ENCODE data around the gene MDK.

Gene MDK

DNA sequence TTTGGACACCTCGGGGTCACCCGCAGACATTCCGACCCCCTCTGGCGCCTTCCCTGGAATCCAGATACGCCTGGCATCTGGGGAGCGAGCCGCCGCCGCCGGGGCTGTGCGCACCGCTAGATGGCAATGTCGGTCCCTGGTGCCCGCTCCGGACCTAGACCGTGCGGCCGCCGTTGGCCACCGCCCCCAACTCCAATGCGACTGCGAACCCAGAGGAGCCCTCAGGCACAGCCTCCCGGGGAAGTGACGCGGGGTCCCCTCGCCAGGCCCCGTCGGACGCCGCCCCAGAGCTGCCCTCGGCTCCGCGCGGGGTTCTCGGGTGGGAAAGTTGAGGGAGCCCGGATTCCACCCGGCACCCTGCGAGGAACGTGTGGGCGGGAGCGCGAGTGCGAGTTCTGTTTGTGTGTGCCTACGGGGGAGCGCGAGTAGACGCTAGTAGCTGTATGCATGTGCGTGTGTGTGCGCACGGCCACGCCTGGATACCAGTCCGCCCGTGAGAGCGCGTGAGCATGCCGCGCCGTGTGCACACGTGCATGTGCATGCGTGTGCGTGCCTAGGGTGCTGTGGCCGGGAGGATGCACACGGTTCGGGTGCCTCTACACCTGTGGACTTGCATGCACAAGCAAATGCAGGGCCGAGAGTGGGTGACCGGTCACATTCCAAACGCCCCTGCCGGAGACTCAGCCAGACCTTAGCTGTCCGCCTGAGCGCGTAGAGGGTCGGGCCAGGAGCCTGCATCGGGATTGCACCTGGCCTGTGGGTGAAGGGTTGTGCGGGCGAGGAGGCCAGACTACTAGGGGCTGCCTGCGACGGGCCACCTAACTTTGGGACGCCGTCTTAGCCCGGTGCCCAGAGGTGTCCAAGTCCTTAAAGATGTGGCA is 8.2 kb downstream of the MDK start (continued):
- TF ChIP-seq ZNF629 (tag by site-specific recombination; IDR thresholded peaks at IDR 0.05), result peak; percentile 15; the same call in 1 of the 2 replicates
- peak; percentile 42; the same call in 1 of the 2 replicates for TF ChIP-seq KLF1 (tag by site-specific recombination; IDR thresholded peaks at IDR 0.05)
- TF ChIP-seq ZNF391 (tag by site-specific recombination; IDR thresholded peaks at IDR 0.05; ENCODE audit: borderline replicate concordance, low read depth), result no peak
- TF ChIP-seq ZNF623 (tag by site-specific recombination; IDR thresholded peaks at IDR 0.05), result no peak
- TF ChIP-seq ZNF10 (tag by site-specific recombination; IDR thresholded peaks at IDR 0.05), result no peak
- TF ChIP-seq SP7 (tag by site-specific recombination; IDR thresholded peaks at IDR 0.05), result 0 out of 2 replicates have a peak, but pooled peaks have one; percentile 39
- TF ChIP-seq ZNF610 (tag by site-specific recombination; IDR thresholded peaks at IDR 0.05; ENCODE audit: borderline replicate concordance), result no peak
- TF ChIP-seq ZNF654 (tag by site-specific recombination; IDR thresholded peaks at IDR 0.05; ENCODE audit: low read depth), result peak; percentile 69
- peak; percentile 82 for TF ChIP-seq BCL11B (tag by site-specific recombination; IDR thresholded peaks at IDR 0.05; ENCODE audit: low read depth)
- TF ChIP-seq ZNF843 (tag by site-specific recombination; IDR thresholded peaks at IDR 0.05), result no peak; the same call in 1 of the 2 replicates
- TF ChIP-seq, protein P1, sequence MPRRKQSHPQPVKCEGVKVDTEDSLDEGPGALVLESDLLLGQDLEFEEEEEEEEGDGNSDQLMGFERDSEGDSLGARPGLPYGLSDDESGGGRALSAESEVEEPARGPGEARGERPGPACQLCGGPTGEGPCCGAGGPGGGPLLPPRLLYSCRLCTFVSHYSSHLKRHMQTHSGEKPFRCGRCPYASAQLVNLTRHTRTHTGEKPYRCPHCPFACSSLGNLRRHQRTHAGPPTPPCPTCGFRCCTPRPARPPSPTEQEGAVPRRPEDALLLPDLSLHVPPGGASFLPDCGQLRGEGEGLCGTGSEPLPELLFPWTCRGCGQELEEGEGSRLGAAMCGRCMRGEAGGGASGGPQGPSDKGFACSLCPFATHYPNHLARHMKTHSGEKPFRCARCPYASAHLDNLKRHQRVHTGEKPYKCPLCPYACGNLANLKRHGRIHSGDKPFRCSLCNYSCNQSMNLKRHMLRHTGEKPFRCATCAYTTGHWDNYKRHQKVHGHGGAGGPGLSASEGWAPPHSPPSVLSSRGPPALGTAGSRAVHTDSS (tag by site-specific recombination; IDR thresholded peaks at IDR 0.05), result no peak
- no peak for TF ChIP-seq ZNF558 (tag by site-specific recombination; IDR thresholded peaks at IDR 0.05)
- no peak for TF ChIP-seq GLI4 (tag by site-specific recombination; IDR thresholded peaks at IDR 0.05)
- TF ChIP-seq BCL11A (tag by site-specific recombination; IDR thresholded peaks at IDR 0.05; ENCODE audit: low read depth), result peak; percentile 60
- TF ChIP-seq, protein P2, sequence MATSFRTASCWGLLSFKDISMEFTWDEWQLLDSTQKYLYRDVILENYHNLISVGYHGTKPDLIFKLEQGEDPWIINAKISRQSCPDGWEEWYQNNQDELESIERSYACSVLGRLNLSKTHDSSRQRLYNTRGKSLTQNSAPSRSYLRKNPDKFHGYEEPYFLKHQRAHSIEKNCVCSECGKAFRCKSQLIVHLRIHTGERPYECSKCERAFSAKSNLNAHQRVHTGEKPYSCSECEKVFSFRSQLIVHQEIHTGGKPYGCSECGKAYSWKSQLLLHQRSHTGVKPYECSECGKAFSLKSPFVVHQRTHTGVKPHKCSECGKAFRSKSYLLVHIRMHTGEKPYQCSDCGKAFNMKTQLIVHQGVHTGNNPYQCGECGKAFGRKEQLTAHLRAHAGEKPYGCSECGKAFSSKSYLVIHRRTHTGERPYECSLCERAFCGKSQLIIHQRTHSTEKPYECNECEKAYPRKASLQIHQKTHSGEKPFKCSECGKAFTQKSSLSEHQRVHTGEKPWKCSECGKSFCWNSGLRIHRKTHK (tag by site-specific recombination; IDR thresholded peaks at IDR 0.05), result no peak
- TF ChIP-seq, protein P3, sequence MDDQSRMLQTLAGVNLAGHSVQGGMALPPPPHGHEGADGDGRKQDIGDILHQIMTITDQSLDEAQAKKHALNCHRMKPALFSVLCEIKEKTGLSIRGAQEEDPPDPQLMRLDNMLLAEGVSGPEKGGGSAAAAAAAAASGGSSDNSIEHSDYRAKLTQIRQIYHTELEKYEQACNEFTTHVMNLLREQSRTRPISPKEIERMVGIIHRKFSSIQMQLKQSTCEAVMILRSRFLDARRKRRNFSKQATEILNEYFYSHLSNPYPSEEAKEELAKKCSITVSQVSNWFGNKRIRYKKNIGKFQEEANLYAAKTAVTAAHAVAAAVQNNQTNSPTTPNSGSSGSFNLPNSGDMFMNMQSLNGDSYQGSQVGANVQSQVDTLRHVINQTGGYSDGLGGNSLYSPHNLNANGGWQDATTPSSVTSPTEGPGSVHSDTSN (CRISPR knock-in tag; IDR thresholded peaks at IDR 0.05), result 0 out of 2 replicates have a peak, but pooled peaks have one; percentile 25
- no peak for TF ChIP-seq ZNF37A (tag by site-specific recombination; IDR thresholded peaks at IDR 0.05)
- TF ChIP-seq ZNF660 (tag by site-specific recombination; IDR thresholded peaks at IDR 0.05), result 0 out of 2 replicates have a peak, but pooled peaks have one; percentile 28
- TF ChIP-seq ZBTB48 (tag by site-specific recombination; IDR thresholded peaks at IDR 0.05), result 0 out of 2 replicates have a peak, but pooled peaks have one; percentile 59
- TF ChIP-seq, protein P4, sequence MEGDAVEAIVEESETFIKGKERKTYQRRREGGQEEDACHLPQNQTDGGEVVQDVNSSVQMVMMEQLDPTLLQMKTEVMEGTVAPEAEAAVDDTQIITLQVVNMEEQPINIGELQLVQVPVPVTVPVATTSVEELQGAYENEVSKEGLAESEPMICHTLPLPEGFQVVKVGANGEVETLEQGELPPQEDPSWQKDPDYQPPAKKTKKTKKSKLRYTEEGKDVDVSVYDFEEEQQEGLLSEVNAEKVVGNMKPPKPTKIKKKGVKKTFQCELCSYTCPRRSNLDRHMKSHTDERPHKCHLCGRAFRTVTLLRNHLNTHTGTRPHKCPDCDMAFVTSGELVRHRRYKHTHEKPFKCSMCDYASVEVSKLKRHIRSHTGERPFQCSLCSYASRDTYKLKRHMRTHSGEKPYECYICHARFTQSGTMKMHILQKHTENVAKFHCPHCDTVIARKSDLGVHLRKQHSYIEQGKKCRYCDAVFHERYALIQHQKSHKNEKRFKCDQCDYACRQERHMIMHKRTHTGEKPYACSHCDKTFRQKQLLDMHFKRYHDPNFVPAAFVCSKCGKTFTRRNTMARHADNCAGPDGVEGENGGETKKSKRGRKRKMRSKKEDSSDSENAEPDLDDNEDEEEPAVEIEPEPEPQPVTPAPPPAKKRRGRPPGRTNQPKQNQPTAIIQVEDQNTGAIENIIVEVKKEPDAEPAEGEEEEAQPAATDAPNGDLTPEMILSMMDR (tag by site-specific recombination; IDR thresholded peaks at IDR 0.05), result peak; percentile 92
- peak; percentile 36; the same call in 1 of the 2 replicates for TF ChIP-seq SCRT2 (tag by site-specific recombination; IDR thresholded peaks at IDR 0.05)
- TF ChIP-seq ZNF600 (tag by site-specific recombination; IDR thresholded peaks at IDR 0.05), result 0 out of 2 replicates have a peak, but pooled peaks have one; percentile 60
- TF ChIP-seq, protein P5, sequence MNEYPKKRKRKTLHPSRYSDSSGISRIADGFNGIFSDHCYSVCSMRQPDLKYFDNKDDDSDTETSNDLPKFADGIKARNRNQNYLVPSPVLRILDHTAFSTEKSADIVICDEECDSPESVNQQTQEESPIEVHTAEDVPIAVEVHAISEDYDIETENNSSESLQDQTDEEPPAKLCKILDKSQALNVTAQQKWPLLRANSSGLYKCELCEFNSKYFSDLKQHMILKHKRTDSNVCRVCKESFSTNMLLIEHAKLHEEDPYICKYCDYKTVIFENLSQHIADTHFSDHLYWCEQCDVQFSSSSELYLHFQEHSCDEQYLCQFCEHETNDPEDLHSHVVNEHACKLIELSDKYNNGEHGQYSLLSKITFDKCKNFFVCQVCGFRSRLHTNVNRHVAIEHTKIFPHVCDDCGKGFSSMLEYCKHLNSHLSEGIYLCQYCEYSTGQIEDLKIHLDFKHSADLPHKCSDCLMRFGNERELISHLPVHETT (tag by site-specific recombination; IDR thresholded peaks at IDR 0.05), result no peak
- TF ChIP-seq, protein P6, sequence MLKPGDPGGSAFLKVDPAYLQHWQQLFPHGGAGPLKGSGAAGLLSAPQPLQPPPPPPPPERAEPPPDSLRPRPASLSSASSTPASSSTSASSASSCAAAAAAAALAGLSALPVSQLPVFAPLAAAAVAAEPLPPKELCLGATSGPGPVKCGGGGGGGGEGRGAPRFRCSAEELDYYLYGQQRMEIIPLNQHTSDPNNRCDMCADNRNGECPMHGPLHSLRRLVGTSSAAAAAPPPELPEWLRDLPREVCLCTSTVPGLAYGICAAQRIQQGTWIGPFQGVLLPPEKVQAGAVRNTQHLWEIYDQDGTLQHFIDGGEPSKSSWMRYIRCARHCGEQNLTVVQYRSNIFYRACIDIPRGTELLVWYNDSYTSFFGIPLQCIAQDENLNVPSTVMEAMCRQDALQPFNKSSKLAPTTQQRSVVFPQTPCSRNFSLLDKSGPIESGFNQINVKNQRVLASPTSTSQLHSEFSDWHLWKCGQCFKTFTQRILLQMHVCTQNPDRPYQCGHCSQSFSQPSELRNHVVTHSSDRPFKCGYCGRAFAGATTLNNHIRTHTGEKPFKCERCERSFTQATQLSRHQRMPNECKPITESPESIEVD (tag by site-specific recombination; IDR thresholded peaks at IDR 0.05), result no peak
- TF ChIP-seq ZNF221 (tag by site-specific recombination; IDR thresholded peaks at IDR 0.05; ENCODE audit: borderline replicate concordance), result no peak
- TF ChIP-seq ZNF23 (tag by site-specific recombination; IDR thresholded peaks at IDR 0.05; ENCODE audit: borderline replicate concordance), result no peak
- no peak for TF ChIP-seq OSR2 (tag by site-specific recombination; IDR thresholded peaks at IDR 0.05)
- no peak for TF ChIP-seq GLI2 (tag by site-specific recombination; IDR thresholded peaks at IDR 0.05; ENCODE audit: borderline replicate concordance, low read depth)
- peak; percentile 71 for TF ChIP-seq ZIC2 (tag by site-specific recombination; IDR thresholded peaks at IDR 0.05)
